ENCODE measurements around the gene ZNF621.

The ZNF621 gene

GRCh38 chr3:40518067-40518466 is 6.7 kb upstream of the ZNF621 start:
- no peak overlapping the region for H3K27ac ChIP-seq
- TF ChIP-seq CTCF (conservative IDR thresholded peaks at IDR 0.05): no peak
- no peak for TF ChIP-seq ZFX (IDR thresholded peaks at IDR 0.05)

GRCh38 chr3:40518848-40519247 is 5.9 kb upstream of the ZNF621 start:
- H3K27ac ChIP-seq: no peak overlapping the region
- TF ChIP-seq ZFX (IDR thresholded peaks at IDR 0.05): no peak
- no peak for TF ChIP-seq CTCF (conservative IDR thresholded peaks at IDR 0.05)

GRCh38 chr3:40521254-40521653 is 3.5 kb upstream of the ZNF621 start:
- H3K27ac ChIP-seq: no peak overlapping the region
- TF ChIP-seq CTCF (conservative IDR thresholded peaks at IDR 0.05) (no peak), ZFX (IDR thresholded peaks at IDR 0.05) (no peak)

- TF ChIP-seq CTCF (conservative IDR thresholded peaks at IDR 0.05): no peak
- TF ChIP-seq ZFX (IDR thresholded peaks at IDR 0.05): no peak
- H3K27ac ChIP-seq: no peak overlapping the region
These were observed 979 bp upstream of the ZNF621 start for GRCh38 chr3:40523781-40524180.

- TF ChIP-seq ZFX (IDR thresholded peaks at IDR 0.05) (no peak), CTCF (conservative IDR thresholded peaks at IDR 0.05) (no peak)
- H3K27ac ChIP-seq: peak overlapping the region; percentile 73
These were observed 565 bp upstream of the ZNF621 start for GRCh38 chr3:40524222-40524567.

- no peak for TF ChIP-seq ZFX (IDR thresholded peaks at IDR 0.05)
- TF ChIP-seq CTCF (conservative IDR thresholded peaks at IDR 0.05): no peak
- H3K27ac ChIP-seq: no peak overlapping the region
These were observed 3.7 kb downstream of the ZNF621 start for GRCh38 chr3:40528426-40528825.

GRCh38 chr3:40532252-40532651 is 7.5 kb downstream of the ZNF621 start:
- no peak overlapping the region for H3K27ac ChIP-seq
- TF ChIP-seq ZFX (IDR thresholded peaks at IDR 0.05) (no peak), CTCF (conservative IDR thresholded peaks at IDR 0.05) (no peak)

Data from C4-2B (cell line).